ENCODE measurements around the gene SIGLEC14. TPM values are rescaled to one million over a fixed set of nuclear protein-coding genes. Genes with fewer than 3 reads are reported as not detected.
"Not testable (repeated sequence)": the region's sequence is repeated elsewhere in the genome, so short reads cannot be mapped to it uniquely, and the experiment has no call there.

SIGLEC14 gene, protein sequence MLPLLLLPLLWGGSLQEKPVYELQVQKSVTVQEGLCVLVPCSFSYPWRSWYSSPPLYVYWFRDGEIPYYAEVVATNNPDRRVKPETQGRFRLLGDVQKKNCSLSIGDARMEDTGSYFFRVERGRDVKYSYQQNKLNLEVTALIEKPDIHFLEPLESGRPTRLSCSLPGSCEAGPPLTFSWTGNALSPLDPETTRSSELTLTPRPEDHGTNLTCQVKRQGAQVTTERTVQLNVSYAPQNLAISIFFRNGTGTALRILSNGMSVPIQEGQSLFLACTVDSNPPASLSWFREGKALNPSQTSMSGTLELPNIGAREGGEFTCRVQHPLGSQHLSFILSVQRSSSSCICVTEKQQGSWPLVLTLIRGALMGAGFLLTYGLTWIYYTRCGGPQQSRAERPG
- not detected in 2 replicates for total RNA-seq (2014; rRNA removed; shearing (Covaris generic))
- total RNA-seq (2022) = not detected in 2 replicates
- percentile 16 among the genes with signal in this experiment for Bru-seq, nascent RNA
- BruChase-seq, experiment 1, labeled RNA remaining after a 6-hour chase = not detected
- percentile 21 among the genes with signal in this experiment for BruChase-seq, experiment 2, labeled RNA remaining after a 2-hour chase
- long read RNA-seq = 0 reads

DNA sequence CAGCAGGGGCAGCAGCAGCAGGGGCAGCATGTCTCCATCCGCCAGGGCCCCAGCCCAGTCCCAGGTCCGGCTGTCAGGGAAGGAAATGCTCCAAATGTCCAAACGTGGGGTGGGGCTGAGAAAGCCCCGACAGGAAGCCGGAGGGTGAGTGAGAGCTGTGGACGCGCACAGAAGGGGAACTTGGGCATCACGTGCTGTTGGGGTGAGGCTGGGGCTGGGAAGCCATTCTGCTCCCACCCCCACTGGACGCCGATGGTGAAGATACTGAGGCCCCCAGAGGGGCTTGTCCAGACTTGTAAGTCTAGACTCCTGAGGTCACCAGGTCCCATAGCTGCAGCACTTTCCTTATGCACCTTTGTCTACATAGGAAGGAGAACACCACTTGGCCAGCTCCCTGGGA is at the start of gene SIGLEC14:
Gene SIGLEC14 (minus strand): TSS at position 96 of the 400 bp plus-strand sequence. CDS start 66 bp downstream, at position 30.
- H3K27ac ChIP-seq (ENCODE audit: low read depth, low read length, poor library complexity, severe bottlenecking); H3K79me2 ChIP-seq (ENCODE audit: insufficient read depth, low read depth, low read length); BruUV-seq (replicated peaks); H3K9me2 ChIP-seq (ENCODE audit: insufficient read depth, low read length); H4K20me1 ChIP-seq (ENCODE audit: insufficient read depth, low read length); H3K36me3 ChIP-seq (ENCODE audit: insufficient read depth, low read length); DNase-seq (ENCODE audit: low spot score); intact Hi-C loops (cut with micrococcal nuclease; ENCODE audit: unreplicated experiment); H2AFZ ChIP-seq (ENCODE audit: low read length); H3K4me3 ChIP-seq (ENCODE audit: low read depth, low read length, poor library complexity, severe bottlenecking); POLR2A ChIA-PET; H3K4me2 ChIP-seq (ENCODE audit: low read length); H3K9me3 ChIP-seq (ENCODE audit: low read length): not testable (repeated sequence)
- CTCF ChIA-PET (ENCODE audit: unreplicated experiment) = interaction anchor here (0.6 kb wide), 1 partner anchor 19 kb away, joined by 3 read pairs; no protein-coding TSS in a partner anchor
- peaks cover 21% of the 10 kb centered on the region for H3K4me1 ChIP-seq (ENCODE audit: insufficient read depth, low read length, poor library complexity, severe bottlenecking)

DNA sequence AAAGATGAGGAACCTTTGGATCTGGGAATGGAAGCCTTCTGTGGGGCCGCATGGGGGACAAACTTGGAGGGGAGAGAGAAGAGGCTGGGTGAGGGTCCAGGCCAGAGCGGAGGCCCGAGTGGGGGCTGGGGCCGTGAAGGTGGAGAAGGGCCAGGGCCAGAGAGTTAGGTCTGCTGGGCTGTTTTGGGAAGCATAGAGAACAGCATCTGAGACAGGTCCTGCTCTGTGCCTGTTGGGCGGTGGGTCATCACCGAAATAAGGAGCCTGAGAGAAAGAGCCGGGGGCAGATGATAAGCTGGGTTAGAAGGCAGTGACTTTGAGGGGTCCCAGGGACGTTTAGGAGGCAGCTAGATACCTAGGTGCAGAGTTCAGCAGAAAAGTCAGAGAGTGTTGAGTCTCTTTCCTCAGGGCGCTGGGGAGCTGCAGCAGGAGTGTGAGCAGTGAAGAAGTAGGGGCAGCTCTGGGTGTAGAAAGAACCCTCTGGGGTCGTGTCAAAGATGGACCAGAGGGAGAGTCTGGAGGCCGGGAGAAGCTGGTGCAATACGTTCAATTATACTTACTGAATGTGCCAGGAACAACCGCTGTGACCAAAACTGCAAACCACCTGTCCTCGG is 49.2 kb upstream of the SIGLEC14 start:
- Histone ChIP-seq H3K36me3 (ENCODE audit: insufficient read depth, low read length) (no peaks in the 10 kb centered on the region), H3K79me2 (ENCODE audit: insufficient read depth, low read depth, low read length) (no peaks in the 10 kb centered on the region), H3K4me3 (ENCODE audit: low read depth, low read length, poor library complexity, severe bottlenecking) (no peak overlapping the region), H4K20me1 (ENCODE audit: insufficient read depth, low read length) (no peaks in the 10 kb centered on the region), H3K27ac (ENCODE audit: low read depth, low read length, poor library complexity, severe bottlenecking) (no peak overlapping the region), H3K4me2 (ENCODE audit: low read length) (no peak overlapping the region), H2AFZ (ENCODE audit: low read length) (no peak overlapping the region), H3K9me2 (ENCODE audit: insufficient read depth, low read length) (no peaks in the 10 kb centered on the region), H3K9me3 (ENCODE audit: low read length) (no peaks in the 10 kb centered on the region), H3K4me1 (ENCODE audit: insufficient read depth, low read length, poor library complexity, severe bottlenecking) (peaks cover 7% of the 10 kb centered on the region)
- intact Hi-C loops (cut with micrococcal nuclease; ENCODE audit: unreplicated experiment) = no loop called here
- no TSS peak for BruUV-seq (replicated peaks)
- POLR2A ChIA-PET = interaction anchor here (0.6 kb wide), 1 partner anchor 351 kb away, joined by 3 read pairs; no protein-coding TSS in a partner anchor
- no peak for DNase-seq (ENCODE audit: low spot score)
- TF ChIP-seq, protein P1, sequence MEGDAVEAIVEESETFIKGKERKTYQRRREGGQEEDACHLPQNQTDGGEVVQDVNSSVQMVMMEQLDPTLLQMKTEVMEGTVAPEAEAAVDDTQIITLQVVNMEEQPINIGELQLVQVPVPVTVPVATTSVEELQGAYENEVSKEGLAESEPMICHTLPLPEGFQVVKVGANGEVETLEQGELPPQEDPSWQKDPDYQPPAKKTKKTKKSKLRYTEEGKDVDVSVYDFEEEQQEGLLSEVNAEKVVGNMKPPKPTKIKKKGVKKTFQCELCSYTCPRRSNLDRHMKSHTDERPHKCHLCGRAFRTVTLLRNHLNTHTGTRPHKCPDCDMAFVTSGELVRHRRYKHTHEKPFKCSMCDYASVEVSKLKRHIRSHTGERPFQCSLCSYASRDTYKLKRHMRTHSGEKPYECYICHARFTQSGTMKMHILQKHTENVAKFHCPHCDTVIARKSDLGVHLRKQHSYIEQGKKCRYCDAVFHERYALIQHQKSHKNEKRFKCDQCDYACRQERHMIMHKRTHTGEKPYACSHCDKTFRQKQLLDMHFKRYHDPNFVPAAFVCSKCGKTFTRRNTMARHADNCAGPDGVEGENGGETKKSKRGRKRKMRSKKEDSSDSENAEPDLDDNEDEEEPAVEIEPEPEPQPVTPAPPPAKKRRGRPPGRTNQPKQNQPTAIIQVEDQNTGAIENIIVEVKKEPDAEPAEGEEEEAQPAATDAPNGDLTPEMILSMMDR (conservative IDR thresholded peaks at IDR 0.05; ENCODE audit: low read length) = no peak
- no peak for TF ChIP-seq EZH2phosphoT487 (IDR thresholded peaks at IDR 0.05; ENCODE audit: borderline replicate concordance, low read depth, low read length)
- CTCF ChIA-PET (ENCODE audit: unreplicated experiment) = no interaction called here

DNA sequence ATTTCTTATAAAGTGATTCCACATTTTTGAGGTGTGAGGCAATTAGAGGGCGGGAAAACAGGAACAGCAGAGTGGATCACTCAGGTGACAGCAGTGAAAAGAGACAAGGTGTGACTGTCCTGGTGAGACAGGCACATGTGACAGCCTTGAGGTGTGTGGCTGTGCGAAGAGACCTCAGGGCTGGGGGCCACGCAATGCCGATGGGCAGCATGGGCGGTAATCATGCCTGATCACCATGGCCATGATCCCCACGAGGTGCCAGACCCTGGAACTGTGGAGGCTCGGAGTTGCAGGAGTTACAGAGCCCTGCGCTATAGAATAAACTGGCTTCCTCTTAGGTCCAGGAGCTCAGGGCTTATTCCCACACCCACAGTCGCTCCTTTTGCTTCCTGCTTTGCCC is 48.5 kb upstream of the SIGLEC14 start:
- BruUV-seq (replicated peaks) = no TSS peak
- H3K79me2 ChIP-seq (ENCODE audit: insufficient read depth, low read depth, low read length) = no peaks in the 10 kb centered on the region
- peaks cover 14% of the 10 kb centered on the region for H3K4me1 ChIP-seq (ENCODE audit: insufficient read depth, low read length, poor library complexity, severe bottlenecking)
- TF ChIP-seq, protein P1 (conservative IDR thresholded peaks at IDR 0.05; ENCODE audit: low read length) = no peak
- no peak for TF ChIP-seq EZH2phosphoT487 (IDR thresholded peaks at IDR 0.05; ENCODE audit: borderline replicate concordance, low read depth, low read length)
- H3K36me3 ChIP-seq (ENCODE audit: insufficient read depth, low read length) = no peaks in the 10 kb centered on the region
- H2AFZ ChIP-seq (ENCODE audit: low read length) = no peak overlapping the region
- H3K4me2 ChIP-seq (ENCODE audit: low read length) = no peak overlapping the region
- POLR2A ChIA-PET = interaction anchor here (0.6 kb wide), 1 partner anchor 350 kb away, joined by 3 read pairs; no protein-coding TSS in a partner anchor
- no peaks in the 10 kb centered on the region for H3K9me2 ChIP-seq (ENCODE audit: insufficient read depth, low read length)
- H3K4me3 ChIP-seq (ENCODE audit: low read depth, low read length, poor library complexity, severe bottlenecking) = no peak overlapping the region
- intact Hi-C loops (cut with micrococcal nuclease; ENCODE audit: unreplicated experiment) = no loop called here
- no peak for DNase-seq (ENCODE audit: low spot score)
- CTCF ChIA-PET (ENCODE audit: unreplicated experiment) = no interaction called here
- H3K27ac ChIP-seq (ENCODE audit: low read depth, low read length, poor library complexity, severe bottlenecking) = no peak overlapping the region
- no peaks in the 10 kb centered on the region for H3K9me3 ChIP-seq (ENCODE audit: low read length)
- H4K20me1 ChIP-seq (ENCODE audit: insufficient read depth, low read length) = no peaks in the 10 kb centered on the region

All from OCI-LY7 (cell line).